Measurements from ENCODE around the gene ORC4.

ORC4 gene

DNA sequence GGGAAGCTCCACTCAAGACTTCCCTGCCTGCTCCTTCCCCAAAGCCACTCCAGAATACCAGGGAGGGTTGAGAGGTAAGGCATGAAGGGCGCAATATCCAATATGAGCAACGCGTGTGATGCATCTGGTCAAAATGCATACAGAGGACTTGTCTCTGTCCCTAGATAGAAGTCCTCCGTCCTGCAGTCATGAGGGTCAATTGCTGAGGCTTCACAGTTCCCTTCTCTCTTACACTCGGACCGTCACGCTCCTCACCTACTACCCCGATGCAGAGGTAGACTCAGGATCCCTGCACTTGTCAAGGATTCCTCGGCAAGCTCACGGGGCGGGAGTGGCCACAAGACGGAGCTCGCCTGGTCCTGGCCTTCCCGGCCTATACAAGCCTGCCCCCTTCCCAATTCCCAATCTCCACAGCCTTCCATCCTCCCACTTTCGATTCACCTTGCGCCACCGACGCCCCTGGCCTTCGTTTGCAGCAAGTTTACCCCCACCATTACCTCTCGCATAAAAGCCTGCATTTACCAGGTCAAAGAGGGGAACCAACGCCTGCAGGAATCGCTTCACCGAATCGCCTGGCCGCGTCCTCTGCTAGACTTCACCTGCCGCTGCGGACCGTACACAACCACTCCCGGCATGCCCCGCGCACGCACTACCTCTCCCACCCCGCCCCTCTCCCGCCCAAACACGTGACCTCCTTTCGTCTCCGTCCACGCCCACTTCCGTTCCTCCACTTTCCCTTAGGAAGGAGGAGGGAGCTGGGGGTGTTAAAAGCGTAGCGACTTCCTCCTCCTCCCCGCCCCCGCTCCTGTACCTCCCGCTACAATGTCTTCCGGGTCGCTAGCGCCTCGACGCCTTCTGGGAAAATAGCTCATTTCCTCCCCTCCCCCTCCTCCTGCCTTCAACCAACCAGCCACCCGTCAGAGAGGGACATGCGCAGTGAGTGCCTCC lies at the start of gene ORC4:
ORC4 (minus strand) TSS at position 627 of the 948 bp plus-strand sequence. CDS start 44,779 bp downstream, outside the sequence.
- DNase-seq = peak; percentile 98

- DNase-seq = no peak
These were observed 47.3 kb upstream of the ORC4 start for GRCh38 chr2:148067801-148068200.

GRCh38 chr2:148065936-148066335 lies 45.4 kb upstream of the ORC4 start:
- DNase-seq = no peak

DNA sequence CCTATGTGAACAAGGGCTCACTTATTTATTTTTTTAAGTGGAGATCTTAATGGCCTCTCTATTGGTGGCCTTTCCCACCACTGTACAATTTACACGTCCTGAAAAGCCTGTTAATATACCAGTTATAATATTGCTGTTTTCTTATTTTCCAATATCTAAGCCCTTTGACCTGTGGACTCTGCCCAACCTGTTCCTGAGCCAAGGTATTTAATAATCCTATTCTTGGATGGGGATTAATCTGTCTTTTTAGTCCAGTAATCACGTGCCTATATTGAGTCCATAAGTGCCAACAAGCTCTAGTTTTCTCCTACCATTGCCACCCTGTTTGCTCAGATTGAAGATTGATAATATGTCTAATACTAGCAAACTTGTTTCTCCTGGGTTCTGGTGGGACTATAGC lies 43.1 kb upstream of the ORC4 start:
- DNase-seq = no peak

DNA sequence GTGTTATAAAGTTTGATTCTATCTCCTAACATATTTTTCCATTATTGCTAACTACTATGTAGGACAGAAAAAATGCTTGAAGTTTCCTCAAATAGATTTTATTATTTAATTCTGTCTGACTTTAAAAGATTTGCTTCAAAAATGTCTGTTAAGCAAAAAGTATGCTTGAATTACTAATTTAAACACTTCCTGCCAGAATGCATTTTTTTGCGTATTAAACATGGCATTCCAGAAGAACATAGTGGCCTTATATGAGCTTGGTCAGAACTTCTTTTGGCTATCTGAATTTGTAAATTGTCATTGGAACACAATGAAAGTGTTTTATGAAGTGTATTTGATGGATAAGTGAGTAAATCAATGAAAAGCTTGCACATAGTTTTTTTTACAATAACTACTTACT lies 38.1 kb upstream of the ORC4 start:
- DNase-seq = no peak

DNA sequence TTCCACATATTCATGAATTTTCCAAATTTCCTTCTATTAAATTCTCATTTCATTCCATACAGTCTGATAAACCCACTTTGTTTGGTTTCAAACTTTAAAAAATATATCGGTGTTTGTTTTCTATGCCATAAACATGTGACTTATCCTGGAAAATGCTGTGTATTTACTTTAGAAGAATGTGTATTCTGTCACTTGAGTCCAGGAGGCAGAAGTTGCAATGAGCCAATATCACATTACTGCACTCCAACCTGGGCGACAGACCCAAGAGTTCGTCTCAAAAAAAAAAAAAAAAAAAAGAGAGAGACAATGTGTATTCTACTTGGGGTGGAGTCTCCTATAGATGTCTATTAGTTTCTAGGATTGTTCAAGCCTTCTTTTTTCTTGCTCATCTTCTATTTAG lies 32.1 kb upstream of the ORC4 start:
- DNase-seq = no peak

GRCh38 chr2:148049284-148049683 lies 28.7 kb upstream of the ORC4 start:
- DNase-seq = no peak

- DNase-seq = no peak
These were observed 28.1 kb upstream of the ORC4 start for GRCh38 chr2:148048475-148049221.

DNA sequence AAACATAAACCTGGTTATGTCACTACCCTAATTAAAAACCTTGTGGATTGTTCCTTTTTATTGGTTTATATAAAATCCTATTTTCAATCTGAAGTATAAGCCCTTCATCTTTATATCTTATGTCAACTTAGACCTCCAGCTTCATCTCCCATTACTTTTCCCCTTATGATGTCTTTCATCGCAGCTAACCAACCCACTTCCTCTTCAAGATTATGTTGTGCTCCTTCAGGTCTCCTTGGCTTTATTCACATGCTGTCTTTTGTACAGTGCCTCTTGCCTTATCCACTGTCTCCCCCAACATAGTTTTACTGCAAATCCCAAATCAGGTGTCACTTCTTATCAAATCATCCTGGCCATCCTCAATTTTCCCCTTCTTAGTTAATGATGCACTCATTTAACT lies 26.3 kb upstream of the ORC4 start:
- DNase-seq = no peak

DNA sequence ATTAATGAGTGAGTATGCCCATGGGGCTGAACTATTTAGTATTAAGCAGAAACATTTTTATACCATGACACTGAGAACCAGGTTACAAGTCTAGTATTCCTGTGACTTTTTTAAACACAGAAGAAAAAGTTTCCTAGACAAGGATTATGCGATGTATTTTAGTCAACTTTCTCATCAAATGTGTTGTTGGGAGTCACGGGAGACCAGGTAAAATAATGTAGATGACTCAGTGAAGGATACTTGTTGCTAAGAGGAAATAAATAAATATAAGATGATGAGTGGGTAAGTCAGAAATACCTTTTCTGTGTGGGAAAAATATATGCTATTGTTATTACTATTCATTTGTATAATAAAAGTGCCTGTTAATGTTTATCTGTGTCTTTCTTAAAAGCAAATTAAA lies 23.8 kb upstream of the ORC4 start:
- no peak for DNase-seq

DNA sequence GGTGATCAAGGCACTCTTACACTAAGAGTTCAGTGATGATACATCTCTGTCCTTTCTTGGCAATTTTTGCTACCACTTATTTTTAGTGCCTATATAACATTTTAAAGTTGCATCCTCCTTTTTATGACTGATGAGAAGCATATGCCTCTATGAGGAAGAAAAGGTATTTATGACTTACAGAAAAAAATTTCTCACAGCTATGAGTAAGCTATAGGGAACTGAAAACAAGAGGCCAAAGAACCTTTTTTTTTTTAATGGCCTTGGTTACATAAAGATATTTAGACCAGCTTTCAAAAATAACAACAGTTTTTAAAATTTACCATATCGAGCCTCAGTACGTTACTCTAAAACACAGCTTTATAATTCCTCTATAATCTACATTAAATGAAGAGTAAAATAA lies 21.7 kb upstream of the ORC4 start:
- DNase-seq = no peak

GRCh38 chr2:148039783-148040182 lies 19.2 kb upstream of the ORC4 start:
- no peak for DNase-seq

GRCh38 chr2:148032215-148032614 lies 11.7 kb upstream of the ORC4 start:
- no peak for DNase-seq

DNA sequence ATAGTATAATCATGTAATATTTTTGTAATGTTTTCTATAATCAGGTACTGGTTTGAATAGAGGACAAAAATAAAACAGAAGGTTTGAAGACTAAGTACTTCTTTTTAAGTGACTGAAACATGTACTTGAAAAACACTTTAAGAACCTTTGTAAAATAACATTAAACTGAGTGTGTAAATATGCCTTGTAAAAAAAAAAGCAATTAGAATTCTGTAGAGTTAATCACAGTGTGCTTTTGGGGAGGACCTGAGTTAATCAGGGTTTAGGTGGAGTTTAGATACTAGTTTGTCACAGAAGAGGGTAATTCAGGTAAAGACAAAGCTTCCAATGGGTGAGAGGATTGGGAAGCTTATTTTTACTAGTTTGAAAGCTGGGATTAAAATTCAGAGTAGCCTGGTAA lies 10.6 kb upstream of the ORC4 start:
- DNase-seq = no peak

DNA sequence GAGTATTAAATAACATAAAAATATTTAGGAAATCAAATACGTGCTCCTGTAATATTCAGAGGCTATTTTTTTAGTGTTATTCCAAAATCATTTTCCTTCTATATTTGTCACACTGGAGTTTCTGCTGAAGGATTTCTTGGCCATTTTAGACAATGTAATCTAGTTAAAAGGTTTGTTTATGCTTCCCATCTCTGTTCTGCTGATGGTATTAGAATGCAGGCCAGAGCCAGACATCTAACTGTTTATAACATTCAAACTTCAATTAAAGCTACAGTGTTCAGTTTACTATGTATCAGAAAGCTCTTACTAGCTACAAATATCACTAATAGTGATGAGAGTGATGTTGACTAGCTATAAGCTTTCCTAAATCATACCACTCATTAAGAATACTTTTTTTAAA lies 8.2 kb upstream of the ORC4 start:
- DNase-seq = no peak

DNA sequence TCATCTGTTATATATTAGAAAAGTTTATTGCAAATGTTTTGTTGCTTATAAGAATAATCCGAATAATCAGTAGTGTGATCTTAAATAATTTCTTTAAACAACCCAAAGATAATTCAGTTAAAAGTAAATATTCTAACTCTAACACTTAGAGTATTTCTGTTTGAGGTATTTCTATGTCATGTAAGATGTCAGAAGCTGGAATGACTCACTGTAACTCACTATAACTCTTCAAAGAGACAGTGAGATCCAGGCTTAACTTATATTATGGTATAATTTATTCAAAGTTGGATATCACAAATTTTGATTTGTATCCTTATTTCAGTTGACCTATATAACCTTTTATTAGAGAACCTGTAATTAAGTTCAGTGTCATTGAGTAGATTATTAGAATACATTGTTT lies 7.3 kb upstream of the ORC4 start:
- no peak for DNase-seq

DNA sequence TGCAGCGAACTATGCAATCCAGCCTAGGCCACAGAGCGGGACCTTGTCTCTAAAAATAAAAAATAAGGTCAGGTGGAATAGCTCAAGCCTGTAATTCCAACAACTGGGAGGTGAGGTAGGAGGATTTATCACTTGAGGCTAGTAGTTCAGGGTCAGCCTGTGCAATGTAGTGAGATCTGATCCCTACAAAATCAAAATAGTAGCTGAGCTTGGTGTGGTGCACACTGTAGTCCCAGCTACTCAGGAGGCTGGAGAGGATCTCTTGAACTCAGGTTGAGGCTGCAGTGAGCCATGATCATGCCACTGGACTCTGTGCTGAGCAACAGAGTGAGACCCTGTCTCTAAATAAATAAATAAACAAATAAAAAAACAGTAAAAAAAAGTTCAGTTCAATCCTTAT lies 6.0 kb upstream of the ORC4 start:
- DNase-seq = no peak

- no peak for DNase-seq
These were observed 3.3 kb upstream of the ORC4 start for GRCh38 chr2:148023861-148024260.

GRCh38 chr2:148022882-148023281 lies 2.3 kb upstream of the ORC4 start:
- no peak for DNase-seq

DNA sequence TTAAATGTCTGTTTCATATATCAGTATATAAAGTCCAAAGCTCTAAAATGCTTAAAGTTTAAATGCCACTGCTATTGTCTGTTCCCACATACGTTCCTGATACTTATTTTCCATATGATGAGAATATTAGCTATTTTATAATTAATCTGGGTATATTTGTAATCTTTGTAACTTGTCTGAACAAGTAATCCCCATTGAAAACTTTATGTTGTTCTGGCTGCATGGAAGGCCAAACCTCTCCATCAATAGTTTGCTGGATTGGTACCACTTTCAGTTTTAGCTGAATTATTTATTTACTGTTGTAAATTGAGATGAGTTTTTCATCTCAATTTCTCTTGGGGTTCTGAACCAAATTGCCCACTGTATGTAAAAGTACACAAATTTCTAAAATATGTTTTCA lies 1.8 kb upstream of the ORC4 start:
- no peak for DNase-seq

DNA sequence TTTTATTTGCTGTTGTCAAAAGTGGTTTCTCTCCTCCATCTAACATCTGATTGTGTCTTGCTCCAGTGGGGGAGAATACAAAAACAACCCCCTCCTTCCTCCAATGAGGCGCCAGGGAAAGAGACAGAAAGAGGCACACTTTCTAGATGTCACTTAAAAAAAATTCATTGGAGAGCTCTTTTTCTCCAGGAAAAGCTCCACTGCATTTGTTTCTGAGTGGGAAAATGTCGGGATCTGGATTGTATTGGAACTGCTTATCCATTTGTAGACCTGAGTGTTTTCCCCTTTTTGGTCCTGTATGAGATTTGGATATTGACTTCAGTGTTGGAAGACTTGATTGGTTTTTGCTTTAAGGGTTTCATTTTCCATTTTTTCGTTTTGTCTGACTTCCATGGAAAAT lies 1.3 kb upstream of the ORC4 start:
- DNase-seq = no peak

DNA sequence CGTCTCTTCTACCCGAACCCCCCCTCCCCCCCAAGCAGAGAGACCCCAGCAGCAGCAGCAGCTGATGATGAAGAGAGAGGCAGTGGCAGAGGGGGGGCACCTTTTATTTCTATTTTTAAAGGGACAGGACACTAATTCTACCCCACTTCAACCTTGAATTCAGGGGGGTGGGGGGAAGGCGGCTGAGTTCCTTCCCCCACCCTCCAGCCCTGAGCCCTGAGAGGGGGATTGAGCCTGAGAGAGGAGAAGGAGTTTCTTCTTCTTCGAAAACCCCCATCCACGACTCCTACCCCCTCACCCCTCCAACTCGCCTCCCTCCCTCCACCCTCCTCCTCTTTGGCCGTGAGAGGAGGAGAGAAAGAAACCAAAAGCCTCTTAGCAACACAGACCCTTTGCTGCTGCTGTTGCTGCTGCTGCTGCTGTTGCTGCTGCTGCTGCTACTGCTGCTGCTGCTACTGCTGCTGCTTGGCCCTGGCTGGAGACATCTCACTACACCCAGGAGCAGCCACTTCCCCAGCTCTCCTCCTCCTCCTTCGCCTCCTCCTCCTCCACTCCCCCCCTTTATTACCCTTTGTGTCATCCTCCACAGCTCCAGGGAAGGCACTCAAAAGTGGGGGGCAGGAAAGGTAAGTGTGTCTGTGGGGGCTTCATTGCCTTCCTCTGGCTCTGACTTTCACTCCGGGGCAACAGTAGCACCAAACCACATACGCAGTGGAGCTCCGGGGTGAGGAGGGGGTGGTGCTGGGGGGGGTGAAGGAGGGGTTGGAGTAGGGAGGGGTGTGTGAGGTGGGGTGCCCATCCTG lies 723 bp upstream of the ORC4 start, which contains the start of gene MBD5:
MBD5 (plus strand) TSS at position 33 of the 803 bp plus-strand sequence.
- peak; percentile 29 for DNase-seq

- DNase-seq = no peak
These were observed 5.9 kb downstream of the ORC4 start for GRCh38 chr2:148014616-148015015.

All from NK-92 treated with Interleukin-12 subunit alpha and Interleukin-12 subunit beta, amount 100 ng/mL, for 24 hours (cell line).